HT-29 (cell line): ENCODE measurements around the gene FOXP1. TPM values are rescaled to one million over a fixed set of nuclear protein-coding genes. Genes with fewer than 3 reads are reported as not detected.
"Not testable (repeated sequence)": the region's sequence is repeated elsewhere in the genome, so short reads cannot be mapped to it uniquely, and the experiment has no call there.

ENCODE experiments used
- DNase-seq: peaks from one replicate; pipeline ENCODE4 v3.0.0-alpha.2; 2015; ENCODE audit warnings: low spot score
- total RNA-seq: library from RNA; depleted of rRNA; stranded (reverse); fragments of >200 nt; shearing (Covaris generic); gene quantifications from 2 replicates; pipeline ENCODE4 v1.2.3, GENCODE V29; 2014

The FOXP1 gene
- total RNA-seq, 1 experiment from 2014 or later: 31.0 TPM

- DNase-seq: peak; percentile 82
These were observed 600.8 kb downstream of the FOXP1 start for GRCh38 chr3:70982700-70983140.

GRCh38 chr3:70982284-70982683 lies 601.2 kb downstream of the FOXP1 start:
- DNase-seq: no peak

- no peak for DNase-seq
These were observed 602.2 kb downstream of the FOXP1 start for GRCh38 chr3:70981231-70981880.

GRCh38 chr3:70980646-70981170 lies 602.8 kb downstream of the FOXP1 start:
- DNase-seq: no peak

- no peak for DNase-seq
These were observed 603.4 kb downstream of the FOXP1 start for GRCh38 chr3:70979983-70980645.

- DNase-seq: no peak
These were observed 605.8 kb downstream of the FOXP1 start for GRCh38 chr3:70977712-70978111.

GRCh38 chr3:70975981-70976380 lies 607.5 kb downstream of the FOXP1 start:
- DNase-seq: not testable (repeated sequence)

GRCh38 chr3:70974747-70975146 lies 608.8 kb downstream of the FOXP1 start:
- no peak for DNase-seq

GRCh38 chr3:70973558-70973957 lies 610.0 kb downstream of the FOXP1 start:
- DNase-seq: no peak

- DNase-seq: no peak
These were observed 610.7 kb downstream of the FOXP1 start for GRCh38 chr3:70972855-70973254.

GRCh38 chr3:70970952-70971351 lies 612.6 kb downstream of the FOXP1 start:
- DNase-seq: no peak

GRCh38 chr3:70970171-70970570 lies 613.4 kb downstream of the FOXP1 start:
- no peak for DNase-seq

- no peak for DNase-seq
These were observed 619.9 kb downstream of the FOXP1 start for GRCh38 chr3:70963431-70964275.

- DNase-seq: no peak
These were observed 623.8 kb downstream of the FOXP1 start for GRCh38 chr3:70959506-70960291.

GRCh38 chr3:70952033-70952747 lies 631.3 kb downstream of the FOXP1 start:
- no peak for DNase-seq

- DNase-seq: no peak
These were observed 632.2 kb downstream of the FOXP1 start for GRCh38 chr3:70951316-70951715.

- DNase-seq: no peak
These were observed 635.9 kb downstream of the FOXP1 start for GRCh38 chr3:70947579-70947978.

- DNase-seq: no peak
These were observed 639.6 kb downstream of the FOXP1 start for GRCh38 chr3:70943886-70944285.

- no peak for DNase-seq
These were observed 650.3 kb downstream of the FOXP1 start for GRCh38 chr3:70933105-70933810.

GRCh38 chr3:70930066-70930465 lies 653.5 kb downstream of the FOXP1 start:
- DNase-seq: no peak
